ENCODE measurements around the gene MAST3.

The MAST3 gene

DNA sequence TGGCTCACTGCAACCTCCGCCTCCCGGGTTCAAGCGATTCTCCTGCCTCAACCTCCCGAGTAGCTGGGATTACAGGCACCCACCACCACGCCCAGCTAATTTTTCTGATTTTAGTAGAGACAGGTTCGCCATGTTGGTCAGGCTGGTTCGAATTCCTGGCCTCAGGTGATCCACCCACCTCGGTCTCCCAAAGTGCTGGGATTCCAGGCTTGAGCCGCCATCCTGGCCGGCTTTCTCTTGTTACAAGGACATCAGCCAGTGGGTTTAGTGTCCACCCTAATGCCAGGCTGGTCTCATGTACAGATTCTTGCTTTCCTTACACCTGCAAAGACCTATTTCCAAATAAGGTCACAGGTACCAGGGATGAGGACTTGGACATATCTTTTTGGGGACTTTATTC lies 62.2 kb downstream of the MAST3 start:
- ChIA-PET POLR2A (no interaction called here), CTCF (interaction anchor here (1.3 to 2.9 kb wide), 4 partner anchors 8 to 213 kb away, joined by 3 to 18 read pairs (median 14); partner anchors contain the start of gene IFI30)
- H3K27me3 ChIP-seq (replicated peaks in 2 of 5; ENCODE audit: control insufficient read depth in 4 of 5, insufficient read depth in 5 of 5, low read length in 4 of 5) = no peaks in the 10 kb centered on the region
- no peak overlapping the region for H3K27ac ChIP-seq (ENCODE audit: insufficient read depth in 1 of 2, low read depth in 1 of 2, low read length in 2 of 2, poor library complexity in 1 of 2, severe bottlenecking in 2 of 2)
- H3K36me3 ChIP-seq (ENCODE audit: control insufficient read depth in 4 of 4, insufficient read depth in 4 of 4, low read length in 3 of 4) = peaks cover 0 to 60% (median 29%) of the 10 kb centered on the region in 4 experiments
- WGBS (ENCODE audit: insufficient coverage) = 98% methylated on average over 7 of the region's 10 CpGs
- H3K4me3 ChIP-seq (ENCODE audit: control insufficient read depth in 1 of 7, extremely low read depth in 1 of 7, insufficient read depth in 4 of 7, low read depth in 2 of 7, low read length in 6 of 7) = no peak overlapping the region
- H3K4me1 ChIP-seq (ENCODE audit: control extremely low read depth in 1 of 4, control insufficient read depth in 4 of 4, insufficient read depth in 4 of 4, low read length in 3 of 4) = peaks cover 0 to 44% (median 28%) of the 10 kb centered on the region in 4 experiments
- no peaks in the 10 kb centered on the region for H3K9me3 ChIP-seq (ENCODE audit: control extremely low read depth in 1 of 5, control insufficient read depth in 4 of 5, insufficient read depth in 2 of 5, low read depth in 1 of 5, low read length in 4 of 5)
- no peak for DNase-seq

DNA sequence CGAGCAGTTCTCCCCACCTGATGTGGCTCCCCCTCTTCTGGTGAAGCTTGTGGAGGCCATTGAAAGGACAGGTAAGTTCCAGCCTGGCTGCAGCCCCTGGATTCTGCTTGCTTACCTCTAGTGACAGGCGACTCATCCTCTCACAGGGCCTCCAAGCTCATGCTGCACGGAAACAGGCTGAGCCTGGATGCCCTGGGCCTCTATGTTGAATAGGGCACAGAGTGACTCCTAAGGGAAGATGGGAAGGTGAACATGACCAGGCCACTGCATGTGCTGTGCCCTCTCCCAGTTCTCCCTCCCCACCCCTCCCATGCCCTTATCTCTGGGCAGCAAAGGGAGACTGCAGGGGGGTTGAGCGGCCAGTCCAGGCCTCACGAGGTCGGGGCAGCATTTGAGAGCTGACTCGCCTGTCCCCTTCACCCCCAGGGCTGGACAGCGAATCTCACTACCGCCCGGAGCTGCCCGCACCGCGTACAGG lies 63.0 kb downstream of the MAST3 start:
- Histone ChIP-seq H3K36me3 (ENCODE audit: control insufficient read depth in 4 of 4, insufficient read depth in 4 of 4, low read length in 3 of 4) (peaks cover 0 to 59% (median 29%) of the 10 kb centered on the region in 4 experiments), H3K4me3 (ENCODE audit: control insufficient read depth in 1 of 7, extremely low read depth in 1 of 7, insufficient read depth in 4 of 7, low read depth in 2 of 7, low read length in 6 of 7) (peak overlapping the region in 3 of 7 experiments; percentile 5 to 57 (median 51)), H3K27me3 (replicated peaks in 2 of 5; ENCODE audit: control insufficient read depth in 4 of 5, insufficient read depth in 5 of 5, low read length in 4 of 5) (no peaks in the 10 kb centered on the region), H3K27ac (ENCODE audit: insufficient read depth in 1 of 2, low read depth in 1 of 2, low read length in 2 of 2, poor library complexity in 1 of 2, severe bottlenecking in 2 of 2) (peak overlapping the region in 1 of 2 experiments; percentile 61), H3K9me3 (ENCODE audit: control extremely low read depth in 1 of 5, control insufficient read depth in 4 of 5, insufficient read depth in 2 of 5, low read depth in 1 of 5, low read length in 4 of 5) (no peaks in the 10 kb centered on the region), H3K4me1 (ENCODE audit: control extremely low read depth in 1 of 4, control insufficient read depth in 4 of 4, insufficient read depth in 4 of 4, low read length in 3 of 4) (peaks cover 0 to 40% (median 28%) of the 10 kb centered on the region in 4 experiments)
- POLR2A ChIA-PET = interaction anchor here (0.5 kb wide), 1 partner anchor 136 kb away, joined by 3 read pairs; no protein-coding TSS in a partner anchor
- 80% methylated on average over 13 of the region's 13 CpGs for WGBS (ENCODE audit: insufficient coverage)
- no peak for DNase-seq
- CTCF ChIA-PET = interaction anchor here (0.8 to 2.9 kb wide), 9 partner anchors 9 to 214 kb away, joined by 3 to 18 read pairs (median 5); partner anchors contain the start of gene IFI30

DNA sequence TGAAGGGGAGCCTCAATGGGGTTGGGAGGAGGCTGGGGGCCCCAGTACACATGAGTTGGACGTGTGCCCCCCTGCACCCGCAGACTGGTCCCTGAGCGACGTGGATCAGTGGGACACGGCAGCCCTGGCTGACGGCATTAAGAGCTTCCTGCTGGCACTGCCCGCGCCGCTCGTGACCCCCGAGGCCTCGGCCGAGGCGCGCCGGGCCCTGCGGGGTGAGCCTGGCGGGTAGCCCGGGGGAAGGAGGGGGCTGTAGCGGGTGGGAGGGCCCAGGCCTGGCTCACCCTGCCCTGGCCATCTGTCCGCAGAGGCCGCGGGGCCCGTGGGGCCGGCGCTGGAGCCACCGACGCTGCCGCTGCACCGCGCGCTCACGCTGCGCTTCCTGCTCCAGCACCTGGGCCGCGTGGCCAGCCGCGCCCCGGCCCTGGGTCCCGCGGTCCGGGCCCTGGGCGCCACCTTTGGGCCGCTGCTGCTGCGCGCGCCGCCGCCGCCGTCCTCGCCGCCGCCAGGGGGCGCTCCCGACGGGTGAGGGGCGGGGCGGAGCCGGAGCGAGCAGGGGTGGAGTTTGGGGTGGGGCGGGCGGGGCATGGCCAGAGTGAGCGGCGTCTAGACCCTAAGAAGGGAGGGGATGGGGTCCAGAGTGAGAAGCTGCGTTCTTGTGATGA lies 63.5 kb downstream of the MAST3 start:
- H3K36me3 ChIP-seq (ENCODE audit: control insufficient read depth in 4 of 4, insufficient read depth in 4 of 4, low read length in 3 of 4) = peaks cover 0 to 59% (median 31%) of the 10 kb centered on the region in 4 experiments
- peak overlapping the region in 1 of 2 experiments; percentile 61 for H3K27ac ChIP-seq (ENCODE audit: insufficient read depth in 1 of 2, low read depth in 1 of 2, low read length in 2 of 2, poor library complexity in 1 of 2, severe bottlenecking in 2 of 2)
- peak overlapping the region in 5 of 7 experiments; percentile 11 to 57 (median 31) for H3K4me3 ChIP-seq (ENCODE audit: control insufficient read depth in 1 of 7, extremely low read depth in 1 of 7, insufficient read depth in 4 of 7, low read depth in 2 of 7, low read length in 6 of 7)
- peaks cover 0 to 34% (median 25%) of the 10 kb centered on the region in 4 experiments for H3K4me1 ChIP-seq (ENCODE audit: control extremely low read depth in 1 of 4, control insufficient read depth in 4 of 4, insufficient read depth in 4 of 4, low read length in 3 of 4)
- H3K9me3 ChIP-seq (ENCODE audit: control extremely low read depth in 1 of 5, control insufficient read depth in 4 of 5, insufficient read depth in 2 of 5, low read depth in 1 of 5, low read length in 4 of 5) = no peaks in the 10 kb centered on the region
- peak; percentile 65 to 71 (median 70) for DNase-seq
- POLR2A ChIA-PET = interaction anchor here (0.5 kb wide), 1 partner anchor 137 kb away, joined by 3 read pairs; no protein-coding TSS in a partner anchor
- WGBS (ENCODE audit: insufficient coverage) = 12% methylated on average over 24 of the region's 66 CpGs
- CTCF ChIA-PET = interaction anchor here (0.8 to 2.9 kb wide), 9 partner anchors 10 to 214 kb away, joined by 3 to 18 read pairs (median 5); partner anchors contain the start of gene IFI30
- no peaks in the 10 kb centered on the region for H3K27me3 ChIP-seq (replicated peaks in 2 of 5; ENCODE audit: control insufficient read depth in 4 of 5, insufficient read depth in 5 of 5, low read length in 4 of 5)

DNA sequence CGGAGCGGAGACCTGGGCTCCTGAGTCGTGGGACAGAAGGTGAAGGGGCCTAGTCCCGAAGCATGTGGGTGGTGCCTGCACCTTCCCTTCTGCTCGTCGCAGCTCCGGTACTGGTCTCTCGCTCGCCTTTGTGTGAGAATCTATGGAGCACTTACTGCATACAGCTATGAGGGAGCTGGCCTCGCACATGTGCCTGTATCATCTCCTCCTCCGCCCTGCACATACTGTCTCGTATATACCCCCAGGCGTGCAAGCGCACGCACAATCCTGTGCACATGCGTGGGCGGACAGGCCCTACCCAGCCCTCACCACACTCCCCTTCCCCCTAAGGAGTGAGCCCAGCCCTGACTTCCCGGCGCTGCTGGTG lies 64.0 kb downstream of the MAST3 start:
- Histone ChIP-seq H3K27ac (ENCODE audit: insufficient read depth in 1 of 2, low read depth in 1 of 2, low read length in 2 of 2, poor library complexity in 1 of 2, severe bottlenecking in 2 of 2) (no peak overlapping the region), H3K4me3 (ENCODE audit: control insufficient read depth in 1 of 7, extremely low read depth in 1 of 7, insufficient read depth in 4 of 7, low read depth in 2 of 7, low read length in 6 of 7) (peak overlapping the region in 4 of 7 experiments; percentile 21 to 34 (median 32)), H3K9me3 (ENCODE audit: control extremely low read depth in 1 of 5, control insufficient read depth in 4 of 5, insufficient read depth in 2 of 5, low read depth in 1 of 5, low read length in 4 of 5) (no peaks in the 10 kb centered on the region), H3K4me1 (ENCODE audit: control extremely low read depth in 1 of 4, control insufficient read depth in 4 of 4, insufficient read depth in 4 of 4, low read length in 3 of 4) (peaks cover 0 to 29% (median 23%) of the 10 kb centered on the region in 4 experiments), H3K27me3 (replicated peaks in 2 of 5; ENCODE audit: control insufficient read depth in 4 of 5, insufficient read depth in 5 of 5, low read length in 4 of 5) (no peaks in the 10 kb centered on the region), H3K36me3 (ENCODE audit: control insufficient read depth in 4 of 4, insufficient read depth in 4 of 4, low read length in 3 of 4) (peaks cover 0 to 57% (median 31%) of the 10 kb centered on the region in 4 experiments)
- WGBS (ENCODE audit: insufficient coverage) = 77% methylated on average over 14 of the region's 19 CpGs
- CTCF ChIA-PET = interaction anchor here (1.1 to 2.9 kb wide), 6 partner anchors 11 to 163 kb away, joined by 3 to 18 read pairs (median 6); partner anchors contain the start of gene IFI30
- POLR2A ChIA-PET = no interaction called here
- no peak for DNase-seq

DNA sequence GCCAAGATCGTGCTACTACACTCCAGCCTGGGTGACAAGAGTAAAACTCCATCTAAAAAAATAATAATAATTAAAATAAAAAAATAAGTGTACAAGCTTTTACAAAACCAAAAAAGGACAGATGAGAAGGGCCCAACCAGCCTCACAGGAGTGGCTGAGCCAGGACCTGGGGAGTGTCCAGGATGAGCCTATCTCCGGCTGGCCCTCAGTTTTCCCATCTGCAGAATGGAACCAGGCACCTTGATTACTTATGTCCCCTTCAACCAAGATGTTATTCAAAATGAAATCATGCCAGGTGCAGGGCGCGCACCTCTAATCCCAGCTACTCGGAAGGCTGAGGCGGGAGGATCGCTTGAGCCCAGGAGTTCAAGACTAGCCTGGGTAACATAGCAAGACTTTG lies 66.5 kb downstream of the MAST3 start:
- H3K27ac ChIP-seq (ENCODE audit: insufficient read depth in 1 of 2, low read depth in 1 of 2, low read length in 2 of 2, poor library complexity in 1 of 2, severe bottlenecking in 2 of 2) = no peak overlapping the region
- ChIA-PET POLR2A (no interaction called here), CTCF (interaction anchor here (0.6 to 2.0 kb wide), 6 partner anchors 8 to 88 kb away, joined by 3 to 7 read pairs (median 4); partner anchors contain the start of gene PIK3R2)
- DNase-seq = no peak
- H3K4me3 ChIP-seq (ENCODE audit: control insufficient read depth in 1 of 7, extremely low read depth in 1 of 7, insufficient read depth in 4 of 7, low read depth in 2 of 7, low read length in 6 of 7) = no peak overlapping the region
- H3K27me3 ChIP-seq (replicated peaks in 2 of 5; ENCODE audit: control insufficient read depth in 4 of 5, insufficient read depth in 5 of 5, low read length in 4 of 5) = no peaks in the 10 kb centered on the region
- H3K4me1 ChIP-seq (ENCODE audit: control extremely low read depth in 1 of 4, control insufficient read depth in 4 of 4, insufficient read depth in 4 of 4, low read length in 3 of 4) = peaks cover 0 to 16% (median 14%) of the 10 kb centered on the region in 4 experiments
- WGBS (ENCODE audit: insufficient coverage) = 86% methylated on average over 1 of the region's 7 CpGs
- H3K9me3 ChIP-seq (ENCODE audit: control extremely low read depth in 1 of 5, control insufficient read depth in 4 of 5, insufficient read depth in 2 of 5, low read depth in 1 of 5, low read length in 4 of 5) = no peaks in the 10 kb centered on the region
- peaks cover 5 to 66% (median 42%) of the 10 kb centered on the region in 4 experiments for H3K36me3 ChIP-seq (ENCODE audit: control insufficient read depth in 4 of 4, insufficient read depth in 4 of 4, low read length in 3 of 4)

DNA sequence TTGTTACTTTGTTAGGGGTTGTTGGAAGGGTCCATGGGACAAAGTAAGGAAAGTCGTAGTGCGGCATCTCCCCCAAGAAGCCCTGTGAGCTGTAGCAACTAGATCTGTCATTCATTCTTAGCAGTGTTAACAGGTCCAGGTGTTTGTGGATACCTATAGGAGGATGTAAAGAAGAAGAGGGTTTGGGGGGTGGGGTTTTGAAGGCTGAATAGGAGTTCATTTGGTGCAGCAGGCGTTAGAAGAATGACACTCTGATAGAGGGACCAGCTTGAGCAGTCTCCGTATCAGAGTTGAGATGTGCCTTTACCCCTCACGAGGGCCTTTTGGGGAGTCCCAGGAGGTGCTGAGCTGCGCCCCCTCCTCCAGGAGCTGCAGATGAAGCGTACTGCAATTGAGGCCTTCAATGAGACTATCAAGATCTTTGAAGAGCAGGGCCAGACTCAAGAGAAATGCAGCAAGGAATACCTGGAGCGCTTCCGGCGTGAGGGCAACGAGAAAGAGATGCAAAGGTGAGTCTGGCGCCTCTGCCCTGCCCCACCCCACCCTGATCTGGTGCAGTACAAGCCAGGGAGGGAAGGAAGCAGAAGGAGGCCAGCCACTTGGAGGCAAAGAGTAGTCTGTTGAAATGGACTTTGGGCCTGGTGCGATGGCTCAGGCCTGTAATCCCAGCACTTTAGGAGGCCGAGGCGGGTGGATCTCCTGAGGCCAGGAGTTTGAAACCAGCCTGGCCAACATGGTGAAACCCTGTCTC lies 68.4 kb downstream of the MAST3 start:
- Histone ChIP-seq H3K4me1 (ENCODE audit: control extremely low read depth in 1 of 4, control insufficient read depth in 4 of 4, insufficient read depth in 4 of 4, low read length in 3 of 4) (peaks cover 0 to 15% (median 12%) of the 10 kb centered on the region in 4 experiments), H3K36me3 (ENCODE audit: control insufficient read depth in 4 of 4, insufficient read depth in 4 of 4, low read length in 3 of 4) (peaks cover 5 to 68% (median 43%) of the 10 kb centered on the region in 4 experiments), H3K27ac (ENCODE audit: insufficient read depth in 1 of 2, low read depth in 1 of 2, low read length in 2 of 2, poor library complexity in 1 of 2, severe bottlenecking in 2 of 2) (no peak overlapping the region), H3K9me3 (ENCODE audit: control extremely low read depth in 1 of 5, control insufficient read depth in 4 of 5, insufficient read depth in 2 of 5, low read depth in 1 of 5, low read length in 4 of 5) (no peaks in the 10 kb centered on the region), H3K27me3 (replicated peaks in 2 of 5; ENCODE audit: control insufficient read depth in 4 of 5, insufficient read depth in 5 of 5, low read length in 4 of 5) (no peaks in the 10 kb centered on the region), H3K4me3 (ENCODE audit: control insufficient read depth in 1 of 7, extremely low read depth in 1 of 7, insufficient read depth in 4 of 7, low read depth in 2 of 7, low read length in 6 of 7) (no peak overlapping the region)
- no peak for DNase-seq
- 97% methylated on average over 12 of the region's 15 CpGs for WGBS (ENCODE audit: insufficient coverage)
- POLR2A ChIA-PET = interaction anchor here (0.5 to 1.1 kb wide), 3 partner anchors 15 to 249 kb away, joined by 3 to 10 read pairs (median 3); no protein-coding TSS in a partner anchor
- CTCF ChIA-PET = interaction anchor here (0.7 to 2.2 kb wide), 10 partner anchors 10 to 167 kb away, joined by 3 to 13 read pairs (median 3); no protein-coding TSS in a partner anchor
